Endothelial cell of umbilical vein (primary cell): Measurements from ENCODE around the gene NTRK2. TPM values are rescaled to one million over a fixed set of nuclear protein-coding genes. Genes with fewer than 3 reads are reported as not detected.

Experiments
- BruUV-seq: library from RNA; stranded (reverse); fragments of 400-500 nt; replicated peaks from 2 replicates; lab custom pipeline; 2021; lab: Mats Ljungman, UMichigan
- CTCF ChIA-PET: fragments of 300-600, 350-600 bp; sonication (Branson Sonifier 250); formaldehyde crosslinking; loops from one replicate; lab custom pipeline; 2021; ENCODE audit warnings: antibody characterized with exemption, inconsistent platforms; lab: Charles Lee
- POLR2A ChIA-PET: fragments of 300-600, 350-600 bp; sonication (Branson Sonifier 250); formaldehyde crosslinking; loops from one replicate; lab custom pipeline; 2021; ENCODE audit warnings: antibody characterized with exemption, inconsistent platforms; lab: Charles Lee
- DNase-seq: peaks from one replicate; pipeline ENCODE4 v3.0.0-alpha.2; 2011; ENCODE audit warnings: low read depth, low spot score
- FAIRE-seq: peaks from 2 replicates; lab custom pipeline; 2011; peaks lifted over from hg19 to GRCh38; lab: Jason Lieb, UNC
- H2AFZ ChIP-seq: 2 replicates; pipeline ENCODE4 v1.6.0; 2012; ENCODE audit warnings: low read depth, low read length, control low read depth, inconsistent platforms
- H3K27ac ChIP-seq: 2 replicates; pipeline ENCODE4 v1.5.1; 2011; ENCODE audit warnings: low read depth, mild to moderate bottlenecking, control low read depth, low read length, moderate library complexity; ENCODE audit not compliant: insufficient read depth
- H3K27me3 ChIP-seq, 2 experiments: 2 replicates each; pipeline versions ENCODE4 v1.6.0 to v1.6.1; 2011; ENCODE audit warnings: low read length in 2 of 2, mixed read lengths in 1 of 2; ENCODE audit not compliant: control insufficient read depth in 2 of 2, insufficient read depth in 2 of 2
- H3K36me3 ChIP-seq, 2 experiments: 2 replicates in 1 of 2; 3 replicates in 1 of 2; pipeline ENCODE4 v1.5.1; 2011; ENCODE audit warnings: low read length in 2 of 2, mild to moderate bottlenecking in 1 of 2, moderate library complexity in 1 of 2; ENCODE audit not compliant: control insufficient read depth in 2 of 2, insufficient read depth in 2 of 2; ENCODE audit errors: extremely low read depth in 1 of 2
- H3K4me1 ChIP-seq: 3 replicates; pipeline ENCODE4 v1.5.1; 2011; ENCODE audit warnings: mild to moderate bottlenecking, low read length; ENCODE audit not compliant: control insufficient read depth, insufficient read depth; ENCODE audit errors: extremely low read depth
- H3K4me2 ChIP-seq: 2 replicates; pipeline ENCODE4 v1.6.1; 2011; ENCODE audit warnings: low read length, control low read depth, mixed read lengths; ENCODE audit not compliant: insufficient read depth
- H3K4me3 ChIP-seq, 3 experiments: fragments of 200-600 bp in 1 of 3; sonication (generic), shearing (Covaris generic) in 1 of 3; replicated peaks in 1 of 3; 2 replicates each; pipeline ENCODE4 v1.5.1; 2011 to 2016; ENCODE audit warnings: control low read depth in 3 of 3, low read length in 3 of 3, mild to moderate bottlenecking in 2 of 3, inconsistent platforms in 1 of 3, low read depth in 1 of 3, moderate library complexity in 1 of 3; ENCODE audit not compliant: insufficient read depth in 1 of 3
- H3K79me2 ChIP-seq: 2 replicates; pipeline ENCODE4 v1.6.0; 2012; ENCODE audit warnings: low read length, inconsistent platforms; ENCODE audit not compliant: control insufficient read depth, insufficient read depth
- H3K9ac ChIP-seq: replicated peaks from 2 replicates; pipeline ENCODE3; 2011; ENCODE audit warnings: low read length, control low read depth; ENCODE audit not compliant: insufficient read depth; ENCODE audit errors: extremely low read depth
- H3K9me1 ChIP-seq: replicated peaks from 3 replicates; pipeline ENCODE4 v1.6.0; 2011; ENCODE audit warnings: mild to moderate bottlenecking, low read length; ENCODE audit not compliant: control insufficient read depth, insufficient read depth; ENCODE audit errors: extremely low read depth
- H3K9me3 ChIP-seq: replicated peaks from 2 replicates; pipeline ENCODE4 v1.5.1; 2012; ENCODE audit warnings: low read length, inconsistent platforms; ENCODE audit not compliant: control insufficient read depth, insufficient read depth
- H4K20me1 ChIP-seq: replicated peaks from 2 replicates; pipeline ENCODE3; 2011; ENCODE audit warnings: mild to moderate bottlenecking, low read length; ENCODE audit not compliant: control insufficient read depth, insufficient read depth; ENCODE audit errors: extremely low read depth
- CTCF ChIP-seq, 2 donors: IDR thresholded peaks; 1 replicate in 1 of 2; 2 replicates in 1 of 2; pipeline ENCODE4 v1.5.1; 2011; ENCODE audit warnings: low read length in 2 of 2, mild to moderate bottlenecking in 2 of 2, moderate library complexity in 2 of 2, control low read depth in 1 of 2, inconsistent platforms in 1 of 2, low read depth in 1 of 2; ENCODE audit not compliant: insufficient read depth in 1 of 2; ENCODE audit errors: extremely low read depth in 1 of 2
- EZH2 ChIP-seq: IDR thresholded peaks from 2 replicates; pipeline ENCODE4 v1.6.1; 2012; ENCODE audit warnings: borderline replicate concordance, low read depth, mild to moderate bottlenecking, moderate library complexity, low read length, inconsistent platforms; ENCODE audit not compliant: severe bottlenecking
- FOS ChIP-seq: IDR thresholded peaks from 2 replicates; pipeline ENCODE4 v1.6.1; 2011; ENCODE audit warnings: mild to moderate bottlenecking, low read length, moderate library complexity, borderline replicate concordance; ENCODE audit not compliant: insufficient read depth
- GATA2 ChIP-seq: IDR thresholded peaks from 2 replicates; pipeline ENCODE4 v1.7.0; 2011; ENCODE audit warnings: low read depth, mild to moderate bottlenecking, moderate library complexity, mixed read lengths, low read length; ENCODE audit not compliant: insufficient read length, insufficient read depth
- JUN ChIP-seq: IDR thresholded peaks from 2 replicates; pipeline ENCODE4 v1.6.1; 2011; ENCODE audit warnings: borderline replicate concordance, low read depth; ENCODE audit not compliant: insufficient read length, insufficient read depth
- MAX ChIP-seq: IDR thresholded peaks from 2 replicates; pipeline ENCODE4 v1.6.1; 2011; ENCODE audit not compliant: insufficient read depth, insufficient read length
- MYC ChIP-seq: IDR thresholded peaks from one replicate; pipeline ENCODE4 v1.6.1; 2011; ENCODE audit warnings: mild to moderate bottlenecking, low read depth, low read length
- POLR2AphosphoS5 ChIP-seq: IDR thresholded peaks from 2 replicates; pipeline ENCODE4 v1.6.1; 2012; ENCODE audit warnings: low read depth, mild to moderate bottlenecking, control low read depth, low read length, moderate library complexity; ENCODE audit not compliant: insufficient read depth
- dilution Hi-C: fragments of 300-500 bp; cut with MboI; formaldehyde crosslinking; loops from one replicate; pipeline ENCODE4 v1.15.0; 2019; ENCODE audit warnings: low sequenced_read_pairs; ENCODE audit not compliant: extremely low pct_ligation_motif_present
- intact Hi-C: fragments of 100-400 bp; cut with micrococcal nuclease; formaldehyde crosslinking; loops from one replicate; pipeline ENCODE4 v1.10.0; 2022
- polyA plus RNA-seq, 4 experiments: library from polyadenylated mRNA; depleted of rRNA in 3 of 4; stranded (reverse) in 3 of 4; unstranded in 1 of 4; fragments of >200 nt; gene quantifications; 2 replicates each; pipeline versions ENCODE4 v1.2.1 to v1.2.3, GENCODE V29; 2011 to 2012; ENCODE audit warnings: missing spikeins in 1 of 4
- total RNA-seq: library from RNA; stranded (reverse); gene quantifications from 2 replicates; pipeline ENCODE4 v1.2.3, GENCODE V29; 2021

The NTRK2 gene
- total and polyA plus RNA-seq, 2 donors (not counting 3 experiments of a cell fraction or from before 2014, with no cell fraction given), result 0.01 to 0.13 TPM

GRCh38 chr9:85036496-85036895, 367.0 kb downstream of the NTRK2 start:
- H3K36me3 ChIP-seq, result no peaks in the 10 kb centered on the region
- H3K4me1 ChIP-seq, result no peaks in the 10 kb centered on the region
- no peaks in the 10 kb centered on the region for H4K20me1 ChIP-seq
- BruUV-seq, result no TSS peak
- DNase-seq (no peak), FAIRE-seq (no peak)
- no peak for TF ChIP-seq EZH2
- no peak for TF ChIP-seq POLR2AphosphoS5
- no peak for TF ChIP-seq CTCF (IDR thresholded peaks at IDR 0.05; ENCODE audit: extremely low read depth in 1 of 2, insufficient read depth in 1 of 2, low read depth in 1 of 2, low read length in 2 of 2)
- TF ChIP-seq FOS, result no peak
- no peak for TF ChIP-seq GATA2
- no peak overlapping the region for H3K4me2 ChIP-seq
- no peaks in the 10 kb centered on the region for H3K9me1 ChIP-seq
- CTCF ChIA-PET, result no interaction called here
- H3K4me3 ChIP-seq, result no peak overlapping the region
- no peaks in the 10 kb centered on the region for H3K27me3 ChIP-seq
- H2AFZ ChIP-seq, result no peak overlapping the region
- intact Hi-C loops, result no loop called here
- no peaks in the 10 kb centered on the region for H3K9me3 ChIP-seq
- H3K27ac ChIP-seq, result no peak overlapping the region
- POLR2A ChIA-PET, result no interaction called here
- no peak overlapping the region for H3K9ac ChIP-seq
- no peaks in the 10 kb centered on the region for H3K79me2 ChIP-seq
- dilution Hi-C loops, result no loop called here

GRCh38 chr9:85038061-85038460, 368.5 kb downstream of the NTRK2 start:
- Histone ChIP-seq H3K9me1 (no peaks in the 10 kb centered on the region), H3K9ac (no peak overlapping the region), H4K20me1 (no peaks in the 10 kb centered on the region), H3K4me1 (no peaks in the 10 kb centered on the region), H2AFZ (no peak overlapping the region), H3K79me2 (no peaks in the 10 kb centered on the region), H3K4me3 (no peak overlapping the region), H3K27me3 (no peaks in the 10 kb centered on the region), H3K9me3 (no peaks in the 10 kb centered on the region), H3K27ac (no peak overlapping the region), H3K4me2 (no peak overlapping the region), H3K36me3 (no peaks in the 10 kb centered on the region)
- dilution Hi-C loops, result no loop called here
- intact Hi-C loops, result no loop called here
- ChIA-PET POLR2A (no interaction called here), CTCF (interaction anchor here (0.6 kb wide), 1 partner anchor 380 kb away, joined by 3 read pairs; no protein-coding TSS in a partner anchor)
- DNase-seq (no peak), FAIRE-seq (no peak)
- TF ChIP-seq MAX (no peak), JUN (no peak), FOS (no peak), MYC (no peak)
- BruUV-seq, result no TSS peak
